Measurements from ENCODE around the gene NEMP2.

Gene NEMP2

GRCh38 chr2:190462611-190463010 is 71.9 kb downstream of the NEMP2 start:
- Histone ChIP-seq H4K20me1 (ENCODE audit: insufficient read depth, low read length) (no peaks in the 10 kb centered on the region), H2AFZ (ENCODE audit: low read length) (no peak overlapping the region), H3K9ac (ENCODE audit: low read length) (no peak overlapping the region), H3F3A (ENCODE audit: insufficient read depth, low read length) (no peaks in the 10 kb centered on the region), H3K79me2 (ENCODE audit: insufficient read depth, low read length) (no peaks in the 10 kb centered on the region), H3K4me2 (ENCODE audit: low read length) (no peak overlapping the region), H3K9me2 (ENCODE audit: low read depth, low read length) (no peaks in the 10 kb centered on the region), H3K9me3 (ENCODE audit: low read length) (no peaks in the 10 kb centered on the region), H3K36me3 (ENCODE audit: insufficient read depth, low read length) (no peaks in the 10 kb centered on the region), H3K4me1 (ENCODE audit: insufficient read depth, low read length, severe bottlenecking) (peaks cover 27% of the 10 kb centered on the region), H3K4me3 (ENCODE audit: low read depth, low read length, poor library complexity, severe bottlenecking) (no peak overlapping the region), H3K27ac (ENCODE audit: low read depth, low read length, poor library complexity, severe bottlenecking) (no peak overlapping the region), H3K27me3 (ENCODE audit: insufficient read depth, low read length) (no peaks in the 10 kb centered on the region)
- TF ChIP-seq, protein P1, sequence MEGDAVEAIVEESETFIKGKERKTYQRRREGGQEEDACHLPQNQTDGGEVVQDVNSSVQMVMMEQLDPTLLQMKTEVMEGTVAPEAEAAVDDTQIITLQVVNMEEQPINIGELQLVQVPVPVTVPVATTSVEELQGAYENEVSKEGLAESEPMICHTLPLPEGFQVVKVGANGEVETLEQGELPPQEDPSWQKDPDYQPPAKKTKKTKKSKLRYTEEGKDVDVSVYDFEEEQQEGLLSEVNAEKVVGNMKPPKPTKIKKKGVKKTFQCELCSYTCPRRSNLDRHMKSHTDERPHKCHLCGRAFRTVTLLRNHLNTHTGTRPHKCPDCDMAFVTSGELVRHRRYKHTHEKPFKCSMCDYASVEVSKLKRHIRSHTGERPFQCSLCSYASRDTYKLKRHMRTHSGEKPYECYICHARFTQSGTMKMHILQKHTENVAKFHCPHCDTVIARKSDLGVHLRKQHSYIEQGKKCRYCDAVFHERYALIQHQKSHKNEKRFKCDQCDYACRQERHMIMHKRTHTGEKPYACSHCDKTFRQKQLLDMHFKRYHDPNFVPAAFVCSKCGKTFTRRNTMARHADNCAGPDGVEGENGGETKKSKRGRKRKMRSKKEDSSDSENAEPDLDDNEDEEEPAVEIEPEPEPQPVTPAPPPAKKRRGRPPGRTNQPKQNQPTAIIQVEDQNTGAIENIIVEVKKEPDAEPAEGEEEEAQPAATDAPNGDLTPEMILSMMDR (IDR thresholded peaks at IDR 0.05; ENCODE audit: low read length): no peak
- TF ChIP-seq EZH2 (IDR thresholded peaks at IDR 0.05; ENCODE audit: borderline replicate concordance, low read length): no peak

DNA sequence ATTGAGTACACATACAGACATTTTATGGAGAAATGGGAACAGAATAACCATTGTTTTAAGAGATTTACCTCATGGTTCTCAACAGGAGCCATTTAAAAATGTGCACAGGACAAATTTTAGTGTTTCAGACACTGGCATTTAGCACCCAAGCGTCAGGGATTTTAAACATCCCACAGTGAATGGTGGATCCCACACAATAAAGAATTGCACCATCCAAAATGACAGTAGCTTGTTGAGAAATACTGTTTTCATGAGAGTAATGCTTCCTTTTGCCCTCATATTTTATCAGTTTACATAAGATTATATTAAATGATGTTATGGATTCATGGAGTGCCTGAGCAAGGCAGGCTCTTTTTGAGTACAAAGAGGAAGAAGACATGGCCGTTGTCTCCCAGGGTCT is 72.3 kb downstream of the NEMP2 start:
- Histone ChIP-seq H3K9me2 (ENCODE audit: low read depth, low read length) (no peaks in the 10 kb centered on the region), H2AFZ (ENCODE audit: low read length) (no peak overlapping the region), H3K9ac (ENCODE audit: low read length) (no peak overlapping the region), H3K27ac (ENCODE audit: low read depth, low read length, poor library complexity, severe bottlenecking) (no peak overlapping the region), H3K4me2 (ENCODE audit: low read length) (no peak overlapping the region), H3F3A (ENCODE audit: insufficient read depth, low read length) (no peaks in the 10 kb centered on the region), H3K4me1 (ENCODE audit: insufficient read depth, low read length, severe bottlenecking) (peaks cover 23% of the 10 kb centered on the region), H3K27me3 (ENCODE audit: insufficient read depth, low read length) (no peaks in the 10 kb centered on the region), H3K4me3 (ENCODE audit: low read depth, low read length, poor library complexity, severe bottlenecking) (no peak overlapping the region), H3K9me3 (ENCODE audit: low read length) (no peaks in the 10 kb centered on the region), H4K20me1 (ENCODE audit: insufficient read depth, low read length) (no peaks in the 10 kb centered on the region), H3K79me2 (ENCODE audit: insufficient read depth, low read length) (no peaks in the 10 kb centered on the region), H3K36me3 (ENCODE audit: insufficient read depth, low read length) (no peaks in the 10 kb centered on the region)
- no peak for TF ChIP-seq EZH2 (IDR thresholded peaks at IDR 0.05; ENCODE audit: borderline replicate concordance, low read length)
- TF ChIP-seq, protein P1 (IDR thresholded peaks at IDR 0.05; ENCODE audit: low read length): no peak

- no peaks in the 10 kb centered on the region for H3K36me3 ChIP-seq (ENCODE audit: insufficient read depth, low read length)
- H3K79me2 ChIP-seq (ENCODE audit: insufficient read depth, low read length): no peaks in the 10 kb centered on the region
- H3K9ac ChIP-seq (ENCODE audit: low read length): no peak overlapping the region
- H3K27ac ChIP-seq (ENCODE audit: low read depth, low read length, poor library complexity, severe bottlenecking): no peak overlapping the region
- no peaks in the 10 kb centered on the region for H4K20me1 ChIP-seq (ENCODE audit: insufficient read depth, low read length)
- peaks cover 11% of the 10 kb centered on the region for H3K4me1 ChIP-seq (ENCODE audit: insufficient read depth, low read length, severe bottlenecking)
- H2AFZ ChIP-seq (ENCODE audit: low read length): no peak overlapping the region
- H3K9me3 ChIP-seq (ENCODE audit: low read length): no peaks in the 10 kb centered on the region
- no peaks in the 10 kb centered on the region for H3K27me3 ChIP-seq (ENCODE audit: insufficient read depth, low read length)
- H3K4me3 ChIP-seq (ENCODE audit: low read depth, low read length, poor library complexity, severe bottlenecking): no peak overlapping the region
- H3K4me2 ChIP-seq (ENCODE audit: low read length): no peak overlapping the region
- H3F3A ChIP-seq (ENCODE audit: insufficient read depth, low read length): no peaks in the 10 kb centered on the region
- no peaks in the 10 kb centered on the region for H3K9me2 ChIP-seq (ENCODE audit: low read depth, low read length)
- TF ChIP-seq EZH2 (IDR thresholded peaks at IDR 0.05; ENCODE audit: borderline replicate concordance, low read length): no peak
- TF ChIP-seq, protein P1 (IDR thresholded peaks at IDR 0.05; ENCODE audit: low read length): no peak
Observed at GRCh38 chr2:190460487-190460886, 74.0 kb downstream of the NEMP2 start.

Data from OCI-LY1 (cell line).